HepG2 (cell line): ENCODE results near the gene ZDHHC16. TPM values are rescaled to one million over a fixed set of nuclear protein-coding genes. Genes with fewer than 3 reads are reported as not detected.

Experiments
- ATAC-seq: fragments of 200-7000 bp; cut with Tn5 transposase; 3 replicates; pipeline ENCODE4 v1.9.1; 2020; ENCODE audit warnings: mild to moderate bottlenecking, moderate library complexity
- BruUV-seq: library from RNA; stranded (reverse); fragments of 400-500 nt; replicated peaks from 2 replicates; lab custom pipeline; 2021; lab: Mats Ljungman, UMichigan
- CTCF ChIA-PET: fragments of 300-600 bp; formaldehyde crosslinking; extraction: SDS; loops from one replicate; lab custom pipeline; 2021; ENCODE audit warnings: low total read pairs, inconsistent platforms, low intra/inter-chr PET ratio; lab: Yijun Ruan, JAX
- POLR2A ChIA-PET: fragments of 350-600 bp; sonication (Branson Sonifier 250); formaldehyde crosslinking; loops from one replicate; lab custom pipeline; 2020; ENCODE audit warnings: antibody characterized with exemption, inconsistent platforms; lab: Yijun Ruan, JAX
- DNase-seq: peaks from one replicate; pipeline ENCODE4 v3.0.0-alpha.2; 2015; ENCODE audit warnings: low spot score
- FAIRE-seq: peaks from 3 replicates; lab custom pipeline; 2011; peaks lifted over from hg19 to GRCh38; lab: Jason Lieb, UNC
- H2AFZ ChIP-seq: one replicate; pipeline ENCODE4 v1.6.1; 2011; ENCODE audit warnings: low read length, inconsistent platforms
- H3K27ac ChIP-seq: fragments of 300-600 bp; 3 replicates; pipeline ENCODE4 v1.8.0; 2011; ENCODE audit warnings: mixed run types, mild to moderate bottlenecking, mixed read lengths, low read length, inconsistent platforms; ENCODE audit not compliant: insufficient read depth; ENCODE audit errors: extremely low read length
- H3K27me3 ChIP-seq, 2 experiments: fragments of 200-600 bp in 1 of 2; 2 replicates in 1 of 2; 3 replicates in 1 of 2; pipeline versions ENCODE4 v1.6.0 to v1.8.0; 2011; ENCODE audit warnings: low read length in 2 of 2, mild to moderate bottlenecking in 2 of 2, moderate library complexity in 2 of 2, inconsistent platforms in 1 of 2; ENCODE audit not compliant: insufficient read depth in 2 of 2, control insufficient read depth in 1 of 2
- H3K36me3 ChIP-seq, 2 experiments: fragments of 200-600 bp in 1 of 2; replicated peaks in 1 of 2; 2 replicates in 1 of 2; 3 replicates in 1 of 2; pipeline versions ENCODE4 v1.5.1 to v1.8.0; 2011; ENCODE audit warnings: low read length in 2 of 2, inconsistent platforms in 1 of 2; ENCODE audit not compliant: insufficient read depth in 2 of 2, control insufficient read depth in 1 of 2
- H3K4me1 ChIP-seq: 2 replicates; pipeline ENCODE4 v1.5.1; 2012; ENCODE audit warnings: low read length, inconsistent platforms; ENCODE audit not compliant: insufficient read depth
- H3K4me2 ChIP-seq: 2 replicates; pipeline ENCODE4 v1.6.0; 2011; ENCODE audit warnings: low read depth, low read length, inconsistent platforms
- H3K4me3 ChIP-seq, 3 experiments: fragments of 200-600 bp in 1 of 3; sonication (generic), shearing (Covaris generic) in 1 of 3; replicated peaks in 1 of 3; 2 replicates each; pipeline ENCODE4 v1.5.1; 2011 to 2016; ENCODE audit warnings: low read length in 3 of 3, inconsistent platforms in 2 of 3, low read depth in 2 of 3, mild to moderate bottlenecking in 2 of 3, control low read depth in 1 of 3, mixed read lengths in 1 of 3; ENCODE audit not compliant: insufficient read depth in 1 of 3
- H3K79me2 ChIP-seq: one replicate; pipeline ENCODE4 v1.6.1; 2011; ENCODE audit warnings: low read length, inconsistent platforms; ENCODE audit not compliant: insufficient read depth
- H3K9ac ChIP-seq: 2 replicates; pipeline ENCODE4 v1.6.0; 2011; ENCODE audit warnings: mild to moderate bottlenecking, low read depth, low read length, inconsistent platforms; ENCODE audit not compliant: insufficient read depth
- H3K9me3 ChIP-seq: 2 replicates; pipeline ENCODE4 v1.5.1; 2012; ENCODE audit warnings: mild to moderate bottlenecking, low read length
- H4K20me1 ChIP-seq: 2 replicates; pipeline ENCODE4 v1.6.0; 2011; ENCODE audit warnings: inconsistent platforms, mild to moderate bottlenecking, low read length, moderate library complexity; ENCODE audit not compliant: insufficient read depth
- ARNT2 ChIP-seq: sonication (generic); formaldehyde crosslinking; IDR thresholded peaks from 2 replicates; pipeline ENCODE4 v1.8.0; 2022; ENCODE audit warnings: mild to moderate bottlenecking, low read depth, missing genetic modification reagents, moderate library complexity
- CHCHD3 ChIP-seq: sonication (generic); formaldehyde crosslinking; IDR thresholded peaks from 2 replicates; pipeline ENCODE4 v1.8.0; 2022; ENCODE audit warnings: mild to moderate bottlenecking, missing genetic modification reagents, moderate library complexity
- DPF2 ChIP-seq: sonication (generic); formaldehyde crosslinking; IDR thresholded peaks from 2 replicates; pipeline ENCODE4 v1.4.0; 2020; ENCODE audit warnings: mild to moderate bottlenecking, low read depth, missing genetic modification reagents, borderline replicate concordance
- KDM3A ChIP-seq: IDR thresholded peaks from 2 replicates; pipeline ENCODE4 v1.6.1; 2018; ENCODE audit warnings: low read depth, missing compliant biosample characterization
- KDM5A ChIP-seq: fragments of 200-600 bp; sonication (generic); IDR thresholded peaks from 2 replicates; pipeline ENCODE4 v1.7.0; 2018; ENCODE audit warnings: antibody characterized with exemption, mild to moderate bottlenecking, low read length, borderline replicate concordance
- MYC ChIP-seq: sonication (generic); formaldehyde crosslinking; IDR thresholded peaks from 2 replicates; pipeline ENCODE4 v1.9.0; 2021; ENCODE audit warnings: missing genetic modification reagents, borderline replicate concordance
- POLR2A ChIP-seq, 2 experiments: IDR thresholded peaks; 2 replicates each; pipeline ENCODE4 v1.6.1; 2011; ENCODE audit warnings: low read depth in 2 of 2, low read length in 2 of 2, mild to moderate bottlenecking in 1 of 2, moderate library complexity in 1 of 2; ENCODE audit not compliant: insufficient read depth in 1 of 2
- RXRA ChIP-seq: sonication (generic); formaldehyde crosslinking; IDR thresholded peaks from 2 replicates; pipeline ENCODE4 v1.5.1; 2020; ENCODE audit warnings: missing genetic modification reagents
- SMARCE1 ChIP-seq: fragments of 450-650 bp; IDR thresholded peaks from 2 replicates; pipeline ENCODE4 v1.6.1; 2017; ENCODE audit warnings: borderline replicate concordance
- SMYD3 ChIP-seq: sonication (generic); formaldehyde crosslinking; IDR thresholded peaks from 2 replicates; pipeline ENCODE4 v1.8.1; 2023; ENCODE audit warnings: mild to moderate bottlenecking, missing genetic modification reagents
- ZBTB14 ChIP-seq: sonication (generic); formaldehyde crosslinking; IDR thresholded peaks from 2 replicates; pipeline ENCODE4 v1.4.0; 2020; ENCODE audit warnings: missing genetic modification reagents
- ZNF343 ChIP-seq: sonication (generic); formaldehyde crosslinking; IDR thresholded peaks from 2 replicates; pipeline ENCODE4 v1.4.0; 2020; ENCODE audit warnings: mild to moderate bottlenecking, missing genetic modification reagents
- ZNF354B ChIP-seq: sonication (generic); formaldehyde crosslinking; IDR thresholded peaks from 2 replicates; pipeline ENCODE4 v1.8.0; 2022; ENCODE audit warnings: mild to moderate bottlenecking, missing genetic modification reagents
- WGBS: methylation state at CpG from one replicate; pipeline ENCODE4 v1.1.6; 2017; ENCODE audit warnings: low lambda C conversion rate; 5-methylcytosine and 5-hydroxymethylcytosine counted together
- in situ Hi-C: cut with HindIII; loops from 2 replicates; pipeline ENCODE4 v1.10.0; 2017; ENCODE audit warnings: low pct_unique_long_range_greater_than_20kb; ENCODE audit not compliant: extremely low pct_ligation_motif_present
- intact Hi-C: fragments of 100-400 bp; cut with micrococcal nuclease; formaldehyde crosslinking; loops from one replicate; pipeline ENCODE4 v1.10.0; 2022; ENCODE audit not compliant: unreplicated experiment
- polyA plus RNA-seq, 8 experiments: library from polyadenylated mRNA; depleted of rRNA in 3 of 8; stranded (reverse) in 7 of 8; unstranded in 1 of 8; fragments of >200 nt; fragmentation: Illumina TruSeq in 4 of 8; extraction: Trizol in 4 of 8; gene quantifications; 2 replicates each; pipeline versions ENCODE4 v1.2.1 to v1.2.3, GENCODE V29; 2011 to 2016; ENCODE audit warnings: low read depth in 4 of 8, missing spikeins in 1 of 8, mixed read lengths in 1 of 8; ENCODE audit not compliant: insufficient read depth in 1 of 8
- total RNA-seq, 5 experiments: library from RNA; depleted of rRNA; stranded (reverse); fragments of >200 nt; fragmentation: Illumina TruSeq; extraction: Trizol; gene quantifications; 2 replicates each; pipeline ENCODE4 v1.2.3, GENCODE V29; 2016; ENCODE audit warnings: low read depth in 1 of 5
- TF ChIP-seq, protein P1 (sequence below): sonication (generic); formaldehyde crosslinking; IDR thresholded peaks from 2 replicates; pipeline ENCODE4 v1.4.0; 2020; ENCODE audit warnings: missing genetic modification reagents
- TF ChIP-seq, protein P2 (sequence below): sonication (generic); formaldehyde crosslinking; IDR thresholded peaks from 2 replicates; pipeline ENCODE4; 2020; ENCODE audit warnings: missing genetic modification reagents, mild to moderate bottlenecking, borderline replicate concordance
- TF ChIP-seq, protein P3 (sequence below): IDR thresholded peaks from 2 replicates; pipeline ENCODE4 v1.6.1; 2016; ENCODE audit warnings: low read depth

Gene ZDHHC16
- total and polyA plus RNA-seq, 2 of the 13 experiments (the other 11 are each of a cell fraction or from before 2014, with no cell fraction given): 40.8 to 41.8 TPM

DNA sequence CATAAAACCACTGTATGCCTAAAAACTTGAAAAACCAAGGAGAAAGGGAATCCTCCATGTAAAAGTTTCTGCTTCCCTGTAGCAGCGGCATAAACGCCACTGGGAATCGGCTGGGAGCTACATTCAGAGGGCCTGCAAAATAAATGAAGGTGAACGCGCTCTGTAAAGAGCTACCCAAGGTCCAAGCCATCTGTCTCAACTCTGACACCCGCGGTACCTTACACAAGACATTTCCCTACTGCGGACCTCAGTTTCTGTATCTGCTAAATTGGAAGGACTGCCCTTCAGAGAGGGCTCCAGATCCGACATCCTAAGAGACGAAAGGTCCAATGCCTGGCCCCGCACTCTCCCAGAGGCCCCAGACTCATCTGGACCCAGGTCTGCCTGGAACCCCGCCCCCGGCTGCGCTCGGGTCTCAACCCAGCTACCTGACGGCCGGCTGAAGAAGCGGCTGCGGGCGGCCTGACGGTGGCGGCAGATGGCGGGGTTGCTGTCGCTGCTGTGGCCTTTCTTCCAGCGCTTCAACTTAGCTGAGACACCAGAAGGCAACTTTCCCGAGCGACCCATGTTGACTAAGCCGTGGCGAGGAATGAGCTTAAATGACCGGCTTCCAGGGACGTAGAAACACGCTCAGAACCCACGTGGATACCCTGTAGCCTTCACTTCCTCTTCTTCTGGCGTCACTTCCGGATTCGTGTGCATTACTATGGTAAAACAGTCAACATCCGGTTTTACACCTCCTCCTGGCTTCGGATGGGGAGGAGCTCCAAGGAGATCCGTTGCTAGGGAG is 45.1 kb upstream of the ZDHHC16 start, which contains the start of gene RRP12:
TSS of gene RRP12 (minus strand) at position 676 of the 790 bp plus-strand sequence. CDS start at position 567, 109 bp downstream.
- BruUV-seq: TSS peak; percentile 94
- Histone ChIP-seq H3K9ac (peak within 1 kb of the TSS; percentile 85), H4K20me1 (no peaks in the 10 kb centered on the region), H3K9me3 (no peaks in the 10 kb centered on the region), H3K79me2 (peaks cover 12% of the 10 kb centered on the region), H3K36me3 (peaks cover 2 to 16% of the 10 kb centered on the region in 2 experiments; a peak in 4 of 5 replicates), H3K27ac (peak within 1 kb of the TSS; percentile 83), H3K4me2 (peak within 1 kb of the TSS; percentile 88), H3K27me3 (no peaks in the 10 kb centered on the region; a peak in 1 of 5 replicates), H3K4me3 (peak within 1 kb of the TSS; percentile 72 to 92 (median 87)), H2AFZ (peak within 1 kb of the TSS; percentile 82), H3K4me1 (peaks cover 13% of the 10 kb centered on the region; the same call in 1 of the 2 replicates)
- DNase-seq (peak; percentile 99), ATAC-seq (peak; percentile 92), FAIRE-seq (peak; percentile 96)
- in situ Hi-C loops (no loop called here), intact Hi-C loops (loop anchor here (5.0 kb wide), 1 partner anchor 109 kb away; the partner anchor contains the start of gene ARHGAP19)
- CTCF ChIA-PET: no interaction called here
- 2% methylated on average over 15 of the region's 39 CpGs for WGBS
- POLR2A ChIA-PET: interaction anchor here (0.9 to 2.2 kb wide), 18 partner anchors 10 to 287 kb away, joined by 3 to 13 read pairs (median 5); partner anchors contain the start of genes ARHGAP19, AVPI1 and PGAM1
- TF ChIP-seq, protein P1, sequence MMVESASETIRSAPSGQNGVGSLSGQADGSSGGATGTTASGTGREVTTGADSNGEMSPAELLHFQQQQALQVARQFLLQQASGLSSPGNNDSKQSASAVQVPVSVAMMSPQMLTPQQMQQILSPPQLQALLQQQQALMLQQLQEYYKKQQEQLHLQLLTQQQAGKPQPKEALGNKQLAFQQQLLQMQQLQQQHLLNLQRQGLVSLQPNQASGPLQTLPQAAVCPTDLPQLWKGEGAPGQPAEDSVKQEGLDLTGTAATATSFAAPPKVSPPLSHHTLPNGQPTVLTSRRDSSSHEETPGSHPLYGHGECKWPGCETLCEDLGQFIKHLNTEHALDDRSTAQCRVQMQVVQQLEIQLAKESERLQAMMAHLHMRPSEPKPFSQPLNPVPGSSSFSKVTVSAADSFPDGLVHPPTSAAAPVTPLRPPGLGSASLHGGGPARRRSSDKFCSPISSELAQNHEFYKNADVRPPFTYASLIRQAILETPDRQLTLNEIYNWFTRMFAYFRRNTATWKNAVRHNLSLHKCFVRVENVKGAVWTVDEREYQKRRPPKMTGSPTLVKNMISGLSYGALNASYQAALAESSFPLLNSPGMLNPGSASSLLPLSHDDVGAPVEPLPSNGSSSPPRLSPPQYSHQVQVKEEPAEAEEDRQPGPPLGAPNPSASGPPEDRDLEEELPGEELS (CRISPR knock-in tag): no peak
- TF ChIP-seq SMYD3 (CRISPR knock-in tag) (peak; percentile 41; the same call in 1 of the 2 replicates), RXRA (CRISPR knock-in tag) (peak; percentile 15; the same call in 1 of the 2 replicates), DPF2 (CRISPR knock-in tag) (no peak), KDM5A (peak; percentile 82), ARNT2 (no peak), ZBTB14 (no peak), SMARCE1 (no peak), ZNF343 (CRISPR knock-in tag) (no peak), CHCHD3 (CRISPR knock-in tag) (no peak), KDM3A (CRISPR knock-in tag) (no peak), POLR2A (IDR thresholded peaks at IDR 0.05; ENCODE audit: insufficient read depth in 1 of 2, low read depth in 2 of 2, low read length in 2 of 2) (peak; percentile 61 to 81; a peak in 3 of 4 replicates), MYC (CRISPR knock-in tag) (peak; percentile 86), ZNF354B (CRISPR knock-in tag) (no peak)
- TF ChIP-seq, protein P2, sequence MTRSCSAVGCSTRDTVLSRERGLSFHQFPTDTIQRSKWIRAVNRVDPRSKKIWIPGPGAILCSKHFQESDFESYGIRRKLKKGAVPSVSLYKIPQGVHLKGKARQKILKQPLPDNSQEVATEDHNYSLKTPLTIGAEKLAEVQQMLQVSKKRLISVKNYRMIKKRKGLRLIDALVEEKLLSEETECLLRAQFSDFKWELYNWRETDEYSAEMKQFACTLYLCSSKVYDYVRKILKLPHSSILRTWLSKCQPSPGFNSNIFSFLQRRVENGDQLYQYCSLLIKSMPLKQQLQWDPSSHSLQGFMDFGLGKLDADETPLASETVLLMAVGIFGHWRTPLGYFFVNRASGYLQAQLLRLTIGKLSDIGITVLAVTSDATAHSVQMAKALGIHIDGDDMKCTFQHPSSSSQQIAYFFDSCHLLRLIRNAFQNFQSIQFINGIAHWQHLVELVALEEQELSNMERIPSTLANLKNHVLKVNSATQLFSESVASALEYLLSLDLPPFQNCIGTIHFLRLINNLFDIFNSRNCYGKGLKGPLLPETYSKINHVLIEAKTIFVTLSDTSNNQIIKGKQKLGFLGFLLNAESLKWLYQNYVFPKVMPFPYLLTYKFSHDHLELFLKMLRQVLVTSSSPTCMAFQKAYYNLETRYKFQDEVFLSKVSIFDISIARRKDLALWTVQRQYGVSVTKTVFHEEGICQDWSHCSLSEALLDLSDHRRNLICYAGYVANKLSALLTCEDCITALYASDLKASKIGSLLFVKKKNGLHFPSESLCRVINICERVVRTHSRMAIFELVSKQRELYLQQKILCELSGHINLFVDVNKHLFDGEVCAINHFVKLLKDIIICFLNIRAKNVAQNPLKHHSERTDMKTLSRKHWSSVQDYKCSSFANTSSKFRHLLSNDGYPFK (CRISPR knock-in tag): peak; percentile 49; the same call in 1 of the 2 replicates
- TF ChIP-seq, protein P3, sequence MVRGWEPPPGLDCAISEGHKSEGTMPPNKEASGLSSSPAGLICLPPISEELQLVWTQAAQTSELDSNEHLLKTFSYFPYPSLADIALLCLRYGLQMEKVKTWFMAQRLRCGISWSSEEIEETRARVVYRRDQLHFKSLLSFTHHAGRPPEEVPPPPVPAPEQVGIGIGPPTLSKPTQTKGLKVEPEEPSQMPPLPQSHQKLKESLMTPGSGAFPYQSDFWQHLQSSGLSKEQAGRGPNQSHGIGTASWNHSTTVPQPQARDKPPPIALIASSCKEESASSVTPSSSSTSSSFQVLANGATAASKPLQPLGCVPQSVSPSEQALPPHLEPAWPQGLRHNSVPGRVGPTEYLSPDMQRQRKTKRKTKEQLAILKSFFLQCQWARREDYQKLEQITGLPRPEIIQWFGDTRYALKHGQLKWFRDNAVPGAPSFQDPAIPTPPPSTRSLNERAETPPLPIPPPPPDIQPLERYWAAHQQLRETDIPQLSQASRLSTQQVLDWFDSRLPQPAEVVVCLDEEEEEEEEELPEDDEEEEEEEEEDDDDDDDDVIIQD (CRISPR knock-in tag): no peak
